GM21723 (cell line): ENCODE measurements around the gene RBMS3.
"Not testable (repeated sequence)": the region's sequence is repeated elsewhere in the genome, so short reads cannot be mapped to it uniquely, and the experiment has no call there.

Experiments used
- ATAC-seq: cut with Tn5 transposase; IDR thresholded peaks from one replicate; pipeline ENCODE4 v1.9.1; 2021; ENCODE audit warnings: mild to moderate bottlenecking, moderate library complexity; ENCODE audit not compliant: unreplicated experiment

RBMS3 gene

DNA sequence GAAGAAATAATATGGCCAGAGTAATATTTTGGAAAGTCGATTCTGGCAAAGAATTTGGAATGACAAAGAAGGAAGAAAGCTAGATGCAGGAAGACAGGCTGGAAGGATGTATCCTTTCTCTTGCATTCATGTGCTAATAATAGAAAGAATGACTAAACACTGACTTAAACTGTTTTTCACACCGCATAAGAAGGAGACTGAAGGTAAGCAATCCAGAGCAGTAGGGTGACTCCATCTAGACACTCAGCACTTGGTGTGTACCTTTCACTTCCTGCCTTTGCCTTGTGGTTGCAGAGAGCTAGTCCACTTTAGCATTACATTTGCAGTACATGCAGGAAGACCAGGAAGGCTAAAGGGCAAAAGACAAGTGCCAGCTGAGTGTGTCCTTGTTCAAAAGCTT lies 234.6 kb downstream of the RBMS3 start:
- no peak for ATAC-seq

DNA sequence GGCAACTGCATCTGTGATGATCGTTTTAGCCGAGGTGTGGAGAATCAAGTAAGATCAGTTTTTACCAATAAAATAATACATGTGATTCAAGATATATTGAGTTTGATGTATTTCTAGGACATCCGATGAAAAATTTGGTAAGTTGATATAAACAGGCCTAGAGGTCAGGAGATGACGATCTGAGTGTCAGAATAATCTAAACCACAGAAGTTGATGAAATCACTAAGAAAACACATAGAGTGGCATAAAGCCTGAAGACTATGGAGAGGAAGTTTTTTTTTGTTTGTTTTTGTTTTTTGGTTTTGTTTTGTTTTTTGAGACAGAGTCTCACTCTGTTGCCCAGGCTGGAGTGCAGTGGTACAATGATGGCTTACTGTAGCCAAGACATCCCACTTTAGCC lies 235.3 kb downstream of the RBMS3 start:
- ATAC-seq = no peak

DNA sequence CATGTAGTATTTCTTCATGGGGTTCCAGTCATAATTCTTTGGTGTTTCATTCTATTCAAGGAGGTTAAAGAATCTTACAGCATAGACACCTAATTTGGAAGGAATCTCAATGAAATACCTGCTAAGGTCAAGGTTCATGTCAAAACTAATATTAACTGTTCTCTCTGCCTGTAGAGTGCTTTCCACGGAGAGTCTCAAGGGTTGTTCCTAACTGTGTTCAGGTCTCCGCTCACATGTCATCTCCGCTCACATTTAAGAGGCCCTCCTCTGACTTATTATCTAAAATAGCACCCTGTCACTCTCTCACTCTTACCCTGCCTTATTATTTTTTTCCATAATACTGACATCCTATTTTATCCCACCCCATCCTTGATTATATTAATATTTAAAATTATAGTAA lies 239.9 kb downstream of the RBMS3 start:
- no peak for ATAC-seq

DNA sequence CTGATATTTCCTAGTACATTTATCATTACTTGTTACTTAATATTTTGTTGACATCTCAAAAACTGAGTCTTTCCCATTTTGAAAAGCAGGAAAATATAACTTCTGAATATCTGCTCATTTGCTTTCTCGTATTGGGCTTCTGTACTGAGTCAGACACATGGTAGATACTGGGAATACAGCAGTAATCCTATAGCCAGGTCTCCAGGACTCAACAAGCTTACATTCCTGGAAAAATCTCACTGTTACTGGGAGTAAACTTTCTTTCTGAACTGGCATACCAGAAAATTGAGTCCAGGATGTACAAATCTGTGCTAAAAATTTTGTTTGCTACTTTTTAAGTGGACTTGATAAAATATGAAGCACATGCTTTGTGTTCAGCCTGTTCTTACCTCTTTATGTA lies 240.4 kb downstream of the RBMS3 start:
- ATAC-seq = no peak

DNA sequence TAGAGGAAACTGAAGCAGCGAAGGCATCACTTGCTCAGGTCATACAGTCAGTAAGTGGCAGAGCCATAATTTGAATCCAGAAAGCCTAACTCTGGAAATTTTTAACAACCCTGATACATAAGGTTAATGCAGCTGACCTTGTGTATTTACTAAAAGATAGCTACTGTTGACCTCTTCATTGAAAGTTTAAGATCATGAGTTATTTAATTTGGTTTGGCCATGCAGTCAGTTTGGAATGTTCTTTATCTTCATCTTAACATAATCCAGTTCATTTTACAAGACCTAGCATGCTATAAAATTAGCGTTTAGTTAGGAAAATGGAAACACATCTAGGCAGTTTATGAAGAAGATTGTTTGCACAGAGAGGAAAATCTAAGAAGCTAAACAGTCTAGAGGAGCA lies 240.9 kb downstream of the RBMS3 start:
- no peak for ATAC-seq

DNA sequence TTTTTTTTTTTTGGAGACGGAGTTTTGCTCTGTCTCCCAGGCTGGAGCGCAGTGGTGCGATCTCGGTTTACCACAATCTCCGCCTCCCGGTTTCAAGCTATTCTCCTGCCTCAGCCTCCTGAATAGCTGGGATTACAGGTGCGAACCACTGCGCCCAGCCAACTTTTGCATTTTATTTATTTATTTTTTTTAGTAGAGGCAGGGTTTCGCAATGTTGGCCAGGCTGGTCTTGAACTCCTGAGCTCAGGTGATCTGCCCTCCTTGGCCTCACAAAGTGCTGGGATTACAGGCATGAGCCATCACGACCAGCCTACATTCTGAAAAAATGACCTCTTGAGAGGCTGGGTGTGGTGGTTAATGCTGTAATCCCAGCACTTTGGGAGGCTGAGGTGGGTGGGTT lies 243.6 kb downstream of the RBMS3 start:
- ATAC-seq = not testable (repeated sequence)

DNA sequence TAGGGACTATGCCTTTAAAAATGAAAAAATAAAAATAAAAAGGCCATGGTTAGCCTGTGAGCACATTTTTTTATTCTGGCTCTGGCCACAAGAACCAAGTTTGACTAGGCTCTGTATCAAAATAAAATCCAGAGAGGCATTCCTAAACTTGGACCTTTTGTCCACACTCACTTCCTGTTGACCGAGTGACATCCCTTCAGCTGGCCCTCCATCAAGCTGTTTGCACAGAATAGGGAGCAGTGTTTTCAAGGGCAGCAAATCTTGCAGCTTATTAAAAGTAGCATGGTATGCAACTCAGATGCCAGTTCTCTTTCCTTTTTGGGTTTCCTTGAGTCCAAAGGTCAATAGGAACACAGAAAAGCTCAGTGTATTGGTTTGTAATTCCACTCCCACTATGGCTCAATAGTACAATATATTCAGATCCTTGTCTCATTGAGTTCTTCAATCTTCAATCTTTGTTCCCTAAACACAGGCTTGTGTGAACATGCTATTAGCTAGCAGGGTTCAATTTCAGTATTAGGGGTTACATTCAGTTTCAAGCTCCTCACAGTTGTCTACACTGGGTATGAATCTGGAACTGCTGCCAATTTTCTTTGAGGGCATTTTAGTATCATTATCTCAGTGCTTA lies 244.5 kb downstream of the RBMS3 start:
- no peak for ATAC-seq

DNA sequence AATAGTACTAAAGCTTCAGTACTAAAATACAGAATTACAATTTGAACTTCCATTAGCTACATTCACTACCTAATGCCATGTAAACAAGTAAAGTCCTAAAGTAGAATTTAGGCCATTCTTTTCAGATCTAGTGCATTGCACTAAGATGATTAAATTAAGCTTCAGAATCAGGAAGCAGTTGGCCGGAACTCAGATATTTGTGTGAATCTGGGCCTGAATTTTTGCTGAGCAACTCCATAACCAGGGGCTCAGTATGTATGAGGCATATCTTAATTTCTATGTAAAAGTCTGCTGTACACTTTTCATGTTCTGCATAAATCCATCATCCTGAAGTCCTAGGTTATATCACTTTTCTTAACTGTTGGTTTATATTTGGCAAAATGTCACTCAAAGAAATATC lies 246.4 kb downstream of the RBMS3 start:
- no peak for ATAC-seq

DNA sequence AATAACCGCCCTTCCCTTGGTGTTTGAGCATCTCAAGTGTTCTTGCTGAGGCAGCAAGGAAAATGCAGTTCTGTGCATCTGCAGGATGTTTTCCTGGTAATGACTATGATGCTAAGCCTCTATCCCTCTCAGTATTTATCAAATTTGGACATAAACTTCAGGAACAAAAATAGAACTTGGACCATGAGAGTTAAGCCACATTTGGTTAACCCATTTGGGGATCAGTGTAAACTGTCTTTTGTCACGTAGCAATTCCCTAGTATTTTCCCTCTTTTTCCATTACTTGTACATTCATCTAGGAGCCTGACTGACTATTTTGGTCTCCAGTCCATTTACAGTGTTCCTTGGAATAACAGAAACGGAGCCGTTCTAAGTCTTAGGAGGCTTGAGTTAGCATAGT lies 250.8 kb downstream of the RBMS3 start:
- no peak for ATAC-seq

DNA sequence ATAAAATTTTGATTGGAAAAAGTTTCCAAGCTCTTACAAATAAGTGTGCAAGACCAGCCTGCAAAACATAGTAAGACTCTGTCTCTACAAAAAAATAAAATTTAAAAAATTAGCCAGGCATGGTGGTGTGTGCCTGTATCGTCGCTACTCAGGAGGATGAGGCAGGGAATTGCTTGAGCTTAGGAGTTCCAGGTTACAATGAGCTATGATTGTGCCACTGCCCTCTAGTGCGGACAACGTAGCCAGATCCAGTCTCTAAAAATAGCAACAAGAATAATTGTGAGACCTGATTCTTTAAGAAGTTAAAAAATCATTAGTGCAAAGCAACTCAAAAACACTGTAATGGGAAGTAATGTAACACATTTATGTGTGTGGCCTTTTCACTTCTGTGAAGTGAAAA lies 251.6 kb downstream of the RBMS3 start:
- no peak for ATAC-seq

DNA sequence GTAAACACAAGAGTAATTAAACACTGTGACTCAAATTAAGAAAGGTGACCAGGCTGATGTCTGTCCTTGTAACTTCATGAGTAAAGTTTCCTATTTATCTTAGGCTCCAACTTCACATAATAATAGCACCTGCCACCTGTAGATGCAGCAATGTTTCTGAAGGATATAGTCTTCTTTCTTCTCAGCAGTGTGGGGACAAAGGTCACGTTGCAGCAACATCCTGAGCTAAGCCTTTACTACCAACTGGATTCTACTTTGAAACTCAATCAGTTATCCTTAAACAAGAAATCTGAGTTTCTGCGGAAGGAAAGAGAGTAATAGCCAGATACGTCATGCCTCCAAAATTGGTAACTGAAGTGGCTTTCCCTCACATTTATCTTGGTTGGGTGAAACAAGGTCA lies 253.1 kb downstream of the RBMS3 start:
- ATAC-seq = no peak

DNA sequence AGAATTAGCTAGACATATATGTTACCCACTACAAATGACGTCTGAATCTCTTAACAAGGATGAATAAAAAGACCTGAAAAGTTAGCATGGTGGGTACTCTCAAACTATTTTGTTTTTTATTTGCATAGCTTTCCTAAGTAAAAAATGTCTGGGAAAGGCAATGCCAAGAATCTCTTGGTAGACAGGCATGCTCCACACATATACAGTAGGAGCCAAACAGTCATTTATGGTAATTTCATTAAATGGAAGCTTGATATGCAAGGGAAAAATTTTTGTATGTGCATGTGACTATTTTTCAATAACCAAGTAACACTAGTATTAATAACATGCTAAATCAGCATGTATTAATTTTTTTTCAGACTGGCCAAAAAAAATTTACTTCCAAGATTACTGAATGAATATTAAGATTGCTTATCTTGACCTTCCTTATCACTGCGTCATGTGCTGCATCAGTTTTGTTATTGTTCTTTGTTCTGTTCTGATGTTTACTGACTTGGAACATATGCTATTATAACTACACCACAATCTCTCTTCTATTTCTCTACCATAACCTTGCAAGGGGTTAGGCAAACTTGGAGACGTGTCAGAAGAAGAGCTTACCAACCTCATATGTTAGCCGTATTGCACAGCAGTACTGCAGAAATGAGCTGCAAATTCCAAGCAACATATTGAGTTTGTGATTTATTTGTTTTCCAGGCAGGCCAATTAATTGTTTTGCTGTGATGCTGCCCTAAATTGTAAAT lies 255.3 kb downstream of the RBMS3 start:
- no peak for ATAC-seq

DNA sequence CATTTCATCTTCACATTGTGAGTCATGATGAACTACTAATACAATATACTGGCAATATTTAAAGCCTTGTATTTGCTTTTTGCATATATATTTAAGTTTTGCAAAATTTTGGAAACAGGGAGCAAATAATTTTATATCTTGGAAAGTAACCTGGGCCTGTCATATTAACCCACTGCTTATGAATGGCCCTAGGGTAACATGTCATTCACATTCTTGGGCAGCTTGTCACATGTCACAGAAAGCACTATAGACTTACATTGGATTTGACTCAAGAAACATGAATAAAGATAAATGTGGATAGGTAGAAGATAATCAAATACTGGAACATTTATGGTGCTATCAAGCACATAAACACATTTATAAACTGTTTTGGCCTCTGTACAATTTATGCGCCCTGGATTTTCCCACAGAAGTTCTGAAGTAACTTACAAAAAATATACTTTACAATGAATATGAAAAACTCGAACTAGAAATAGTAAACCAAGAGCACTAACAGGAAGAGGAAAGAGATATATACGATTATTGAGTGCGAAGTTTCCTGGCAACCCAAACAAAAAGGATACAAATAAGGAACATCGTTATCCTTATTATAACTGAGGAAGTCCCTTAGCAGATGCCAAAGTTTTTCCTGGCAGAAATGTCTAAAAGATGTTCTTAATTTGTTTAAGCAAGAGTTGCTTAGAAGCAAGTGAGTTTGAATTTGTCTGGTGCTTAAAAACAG lies 257.2 kb downstream of the RBMS3 start:
- ATAC-seq = no peak

DNA sequence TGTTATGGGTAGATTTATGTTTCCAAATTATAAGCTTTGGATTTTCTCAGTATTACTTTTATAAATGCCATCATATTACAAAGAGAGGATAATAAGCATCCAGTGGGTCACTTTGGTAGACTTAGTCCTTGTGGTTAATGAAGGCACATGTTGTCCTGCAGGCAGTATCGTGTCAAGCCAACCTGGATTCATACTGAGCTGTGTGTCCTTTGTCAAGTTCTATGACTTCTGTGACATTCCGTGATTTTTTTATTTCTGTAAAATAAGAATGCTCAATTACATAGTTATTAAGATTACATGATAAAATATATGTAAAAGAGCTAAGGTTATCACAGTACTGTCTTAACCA lies 257.7 kb downstream of the RBMS3 start:
- ATAC-seq = no peak

DNA sequence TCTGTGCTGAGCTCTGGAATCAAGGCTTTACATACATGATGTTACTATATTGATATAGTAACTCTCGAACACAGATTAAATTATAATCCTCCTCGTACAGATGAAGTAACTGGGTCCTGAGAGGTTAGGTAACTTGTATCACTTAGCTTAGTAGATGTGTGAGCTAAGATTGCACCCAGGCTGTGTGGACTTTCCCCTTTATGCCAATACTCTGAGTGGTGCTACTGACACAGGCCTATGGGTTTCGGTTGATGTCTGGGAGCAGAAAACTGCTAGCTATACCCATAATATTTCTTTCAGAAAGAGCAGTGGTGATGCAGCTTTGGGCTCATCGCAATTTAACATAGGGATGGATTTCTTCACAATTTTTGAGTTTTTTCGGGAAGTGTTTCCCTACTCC lies 259.7 kb downstream of the RBMS3 start:
- no peak for ATAC-seq

DNA sequence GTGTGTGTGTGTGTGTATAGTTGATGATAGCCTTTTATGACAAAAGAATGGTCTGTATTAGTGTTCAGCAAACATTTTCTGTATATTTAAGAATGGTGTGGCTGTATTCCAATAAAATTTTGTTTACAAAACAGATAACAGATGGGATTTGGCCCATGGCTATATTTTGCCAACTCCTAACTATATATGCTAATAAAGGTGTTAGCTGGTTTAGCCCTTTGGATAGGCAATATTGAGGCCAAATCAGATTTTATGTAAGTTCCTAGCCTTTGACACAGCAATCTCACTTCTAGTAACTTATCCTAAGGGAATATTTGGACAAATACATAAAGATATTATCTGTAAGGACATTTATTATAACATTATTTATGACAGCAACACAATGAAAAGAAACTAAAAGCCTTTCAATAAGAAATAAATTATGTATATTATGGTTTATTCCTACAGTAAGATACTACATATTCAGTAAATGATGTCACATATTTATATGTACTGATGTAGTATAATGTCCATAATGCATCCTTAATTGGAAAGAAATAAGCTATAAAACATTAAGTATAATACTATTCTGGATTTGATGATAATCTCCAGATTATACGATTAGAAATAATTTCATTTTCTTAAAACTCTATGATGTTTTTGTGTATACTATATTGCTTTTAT lies 264.0 kb downstream of the RBMS3 start:
- no peak for ATAC-seq

DNA sequence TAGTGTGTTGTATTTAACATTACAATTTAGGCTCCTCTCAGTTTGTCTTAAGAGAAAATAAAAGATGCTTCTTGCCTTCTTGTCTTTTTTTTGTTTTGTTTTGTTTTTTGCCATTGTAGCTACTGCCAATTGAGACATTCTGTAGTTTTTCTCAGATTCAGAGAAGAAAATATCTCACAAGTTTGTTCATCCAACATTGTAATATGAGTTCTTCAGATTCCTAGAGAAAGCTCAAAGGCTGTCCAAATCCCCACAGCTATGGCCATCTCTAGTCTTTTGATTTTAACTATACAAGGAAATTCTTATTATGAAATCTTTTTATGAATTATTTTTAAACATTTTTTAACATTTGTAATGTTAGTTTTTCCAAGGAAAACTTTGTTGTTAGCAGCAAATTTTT lies 264.7 kb downstream of the RBMS3 start:
- no peak for ATAC-seq

DNA sequence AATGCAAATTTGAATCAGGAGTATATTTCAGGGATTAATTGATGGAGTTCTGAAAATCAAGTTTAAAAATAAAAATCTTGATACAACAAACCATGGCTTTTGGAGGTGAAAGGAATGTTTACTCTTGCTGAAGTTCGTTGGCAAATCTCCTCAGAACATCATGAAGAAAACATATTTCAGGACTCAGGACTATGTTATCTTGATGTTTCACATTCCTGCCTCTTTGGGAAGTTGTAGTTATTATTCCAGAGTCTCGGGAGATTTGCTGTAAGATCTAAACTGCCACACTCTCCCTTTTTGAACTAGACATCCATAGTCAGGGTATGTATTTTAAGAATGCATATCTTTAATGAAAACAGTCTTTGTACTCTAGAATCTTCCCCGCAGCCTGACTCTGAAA lies 271.2 kb downstream of the RBMS3 start:
- no peak for ATAC-seq

DNA sequence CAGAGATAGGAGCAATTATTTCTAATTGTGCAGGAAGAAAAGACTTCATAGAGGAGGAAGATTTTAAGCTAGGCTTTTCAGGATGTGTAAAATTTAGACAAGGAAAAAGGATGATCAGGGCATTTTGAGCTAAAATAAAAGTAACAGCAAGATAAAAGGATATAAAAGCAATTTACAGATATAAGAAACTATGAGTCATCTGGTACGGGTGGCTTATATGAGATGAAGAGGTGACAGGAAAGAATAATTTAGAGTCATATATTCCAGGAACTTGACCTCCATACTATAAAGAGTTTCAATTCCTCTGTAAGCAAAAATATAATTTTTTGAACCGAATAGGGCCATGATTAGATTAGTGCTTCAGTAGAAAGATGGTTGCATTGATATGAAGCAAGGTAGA lies 273.7 kb downstream of the RBMS3 start:
- ATAC-seq = no peak

DNA sequence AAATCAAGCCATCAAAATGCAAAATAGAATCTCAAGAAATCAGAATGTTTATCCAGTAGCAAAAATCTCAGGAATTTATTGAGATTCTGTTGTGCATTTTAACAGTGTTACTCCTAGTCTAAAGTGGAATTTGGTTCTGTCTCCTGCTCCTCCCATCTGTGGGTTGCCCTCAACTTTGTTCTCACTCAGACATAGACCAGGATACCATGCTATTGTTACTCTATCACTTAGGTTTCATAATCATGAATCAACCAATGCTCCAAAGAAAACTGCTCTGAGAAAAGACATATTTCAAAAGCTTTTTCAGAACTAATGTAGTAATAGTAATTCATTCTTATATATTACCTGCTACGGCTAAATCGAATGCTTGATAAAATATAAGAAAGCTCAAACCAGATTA lies 274.7 kb downstream of the RBMS3 start:
- ATAC-seq = no peak

DNA sequence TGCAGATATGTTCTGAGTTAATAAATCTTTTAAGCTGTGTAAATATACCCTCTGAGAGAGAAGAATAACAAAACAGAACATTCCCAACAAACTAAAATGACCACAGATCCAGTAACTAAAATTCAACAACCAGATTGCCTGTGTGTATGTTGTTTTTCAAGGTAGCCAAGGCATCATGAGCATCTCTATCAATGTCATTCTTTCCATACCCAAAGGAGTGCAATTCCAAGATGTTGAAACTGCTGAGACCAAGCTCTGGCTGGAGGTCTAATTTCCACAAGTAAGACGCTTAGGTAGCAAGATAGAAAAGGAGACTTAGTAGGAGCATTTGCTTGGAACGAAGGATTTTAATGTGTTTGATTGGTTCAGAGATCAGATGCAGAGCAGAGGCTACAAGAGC lies 276.3 kb downstream of the RBMS3 start:
- ATAC-seq = no peak

DNA sequence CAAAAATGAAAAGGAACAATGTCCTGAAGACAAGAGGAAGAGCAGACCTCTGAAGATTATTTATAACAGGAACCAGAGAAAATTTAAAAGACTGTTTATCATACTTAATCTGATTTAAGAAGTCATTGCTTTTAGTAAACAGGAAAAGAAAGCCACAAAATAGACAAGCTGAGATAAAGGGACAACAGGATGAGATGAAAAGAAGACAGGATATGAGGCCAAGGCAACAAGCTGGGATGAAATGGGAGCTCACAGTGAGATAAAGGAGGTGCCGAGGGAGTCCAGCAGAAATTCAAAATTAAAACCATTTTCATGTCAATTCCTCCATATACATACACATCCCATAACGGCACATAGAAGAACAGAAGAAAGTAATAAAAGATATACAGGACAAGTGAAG lies 277.0 kb downstream of the RBMS3 start:
- ATAC-seq = no peak
